ENCODE results near the gene KANSL1L.
"Not testable (repeated sequence)": the region's sequence is repeated elsewhere in the genome, so short reads cannot be mapped to it uniquely, and the experiment has no call there.

DNA sequence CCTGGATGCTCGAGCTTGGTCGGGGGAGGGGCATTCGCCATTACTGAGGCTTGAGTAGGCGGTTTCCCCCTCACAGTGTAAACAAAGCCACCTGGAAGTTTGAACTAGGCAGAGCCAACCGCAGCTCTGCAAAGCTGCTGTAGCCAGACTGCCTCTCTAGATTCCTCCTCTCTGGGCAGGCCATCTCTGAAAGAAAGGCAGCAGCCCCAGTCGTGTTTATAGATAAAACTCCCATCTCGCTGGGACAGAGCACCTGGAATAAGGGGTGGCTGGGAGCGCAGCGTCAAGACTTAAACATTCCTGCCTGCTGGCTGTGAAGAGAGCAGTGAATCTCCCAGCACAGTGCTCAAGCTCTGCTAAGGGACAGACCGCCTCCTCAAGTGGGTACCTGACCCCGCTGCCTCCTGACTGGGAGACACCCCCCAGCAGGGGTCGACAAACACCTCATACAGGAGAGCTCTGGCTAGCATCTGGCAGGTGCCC, 10.4 kb upstream of the KANSL1L start:
- TF ChIP-seq, protein P1, sequence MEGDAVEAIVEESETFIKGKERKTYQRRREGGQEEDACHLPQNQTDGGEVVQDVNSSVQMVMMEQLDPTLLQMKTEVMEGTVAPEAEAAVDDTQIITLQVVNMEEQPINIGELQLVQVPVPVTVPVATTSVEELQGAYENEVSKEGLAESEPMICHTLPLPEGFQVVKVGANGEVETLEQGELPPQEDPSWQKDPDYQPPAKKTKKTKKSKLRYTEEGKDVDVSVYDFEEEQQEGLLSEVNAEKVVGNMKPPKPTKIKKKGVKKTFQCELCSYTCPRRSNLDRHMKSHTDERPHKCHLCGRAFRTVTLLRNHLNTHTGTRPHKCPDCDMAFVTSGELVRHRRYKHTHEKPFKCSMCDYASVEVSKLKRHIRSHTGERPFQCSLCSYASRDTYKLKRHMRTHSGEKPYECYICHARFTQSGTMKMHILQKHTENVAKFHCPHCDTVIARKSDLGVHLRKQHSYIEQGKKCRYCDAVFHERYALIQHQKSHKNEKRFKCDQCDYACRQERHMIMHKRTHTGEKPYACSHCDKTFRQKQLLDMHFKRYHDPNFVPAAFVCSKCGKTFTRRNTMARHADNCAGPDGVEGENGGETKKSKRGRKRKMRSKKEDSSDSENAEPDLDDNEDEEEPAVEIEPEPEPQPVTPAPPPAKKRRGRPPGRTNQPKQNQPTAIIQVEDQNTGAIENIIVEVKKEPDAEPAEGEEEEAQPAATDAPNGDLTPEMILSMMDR (conservative IDR thresholded peaks at IDR 0.05), result not testable (repeated sequence)
- not testable (repeated sequence) for TF ChIP-seq EZH2 (IDR thresholded peaks at IDR 0.05; ENCODE audit: low read depth)

Data from PC-9 (cell line).